Activated CD4-positive, alpha-beta T cell treated with anti-CD3 and anti-CD28 coated beads for 36 hours (primary cell): ENCODE data around the gene MESD. TPM values are rescaled to one million over a fixed set of nuclear protein-coding genes. Genes with fewer than 3 reads are reported as not detected.

Source experiments
- ATAC-seq: fragments of 200-7000 bp; cut with Tn5 transposase; one replicate; pipeline ENCODE4 v1.10.0; 2021; ENCODE audit warnings: mild to moderate bottlenecking, moderate library complexity
- CTCF ChIA-PET: fragments of 350-600 bp; sonication (Branson Sonifier 250); formaldehyde crosslinking; loops from one replicate; lab custom pipeline; 2021; ENCODE audit warnings: antibody characterized with exemption; lab: Charles Lee
- POLR2A ChIA-PET: fragments of 350-600 bp; sonication (Branson Sonifier 250); formaldehyde crosslinking; loops from one replicate; lab custom pipeline; 2021; ENCODE audit warnings: antibody characterized with exemption, inconsistent platforms; lab: Charles Lee
- DNase-seq: peaks from one replicate; pipeline ENCODE4 v3.0.0-alpha.2; 2020
- H3K27ac Mint-ChIP-seq: one replicate; pipeline ENCODE4 v1.8.0; 2021; ENCODE audit warnings: mixed read lengths
- H3K27me3 Mint-ChIP-seq: one replicate; pipeline ENCODE4 v1.8.0; 2021; ENCODE audit warnings: mixed read lengths
- H3K36me3 Mint-ChIP-seq: one replicate; pipeline ENCODE4 v1.8.0; 2021; ENCODE audit warnings: low read depth, mixed read lengths
- H3K4me1 Mint-ChIP-seq: one replicate; pipeline ENCODE4 v1.8.0; 2021; ENCODE audit warnings: mixed read lengths
- H3K4me3 Mint-ChIP-seq: one replicate; pipeline ENCODE4 v1.8.0; 2021; ENCODE audit warnings: mild to moderate bottlenecking, moderate library complexity, mixed read lengths
- H3K9me3 Mint-ChIP-seq: one replicate; pipeline ENCODE4 v1.8.0; 2021; ENCODE audit warnings: low read depth, mixed read lengths
- intact Hi-C, 2 experiments: fragments of 100-400 bp; cut with DNase I in 1 of 2; cut with micrococcal nuclease in 1 of 2; formaldehyde crosslinking; loops; one replicate each; pipeline versions ENCODE4 v1.14.2 to v1.15.1; 2022 to 2024; cut with DNase I, micrococcal nuclease
- total RNA-seq, 2 experiments: library from RNA; stranded (reverse); gene quantifications; one replicate each; pipeline ENCODE4 v1.2.3, GENCODE V29; 2021

Gene MESD
- total RNA-seq, 2 experiments from 2014 or later = 18.6 to 21.7 TPM

DNA sequence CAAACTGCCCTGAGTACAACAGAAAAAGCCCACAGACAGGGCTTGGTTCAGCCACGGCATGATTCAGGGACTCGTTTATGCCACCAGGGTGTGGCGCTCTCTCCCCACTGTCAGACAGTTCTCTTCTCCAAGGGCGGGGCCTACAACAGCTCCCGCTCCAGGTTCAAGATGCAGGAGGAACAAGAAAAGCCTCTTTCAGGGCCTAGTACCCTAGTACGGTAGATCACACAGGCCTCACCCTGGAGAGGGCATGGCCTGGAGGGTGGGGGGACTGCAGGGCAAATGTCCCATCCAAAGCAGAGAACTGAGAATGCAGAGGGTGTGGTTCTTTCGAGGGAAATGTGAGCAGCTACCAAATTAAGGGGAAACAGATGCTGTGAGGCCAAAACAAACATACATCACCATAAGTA is 12.0 kb downstream of the MESD start:
- H3K27ac Mint-ChIP-seq = peak overlapping the region; percentile 61
- CTCF ChIA-PET = interaction anchor here (0.6 to 4.5 kb wide), 11 partner anchors 9 to 329 kb away, joined by 3 to 58 read pairs (median 4); no protein-coding TSS in a partner anchor
- H3K27me3 Mint-ChIP-seq = no peaks in the 10 kb centered on the region

DNA sequence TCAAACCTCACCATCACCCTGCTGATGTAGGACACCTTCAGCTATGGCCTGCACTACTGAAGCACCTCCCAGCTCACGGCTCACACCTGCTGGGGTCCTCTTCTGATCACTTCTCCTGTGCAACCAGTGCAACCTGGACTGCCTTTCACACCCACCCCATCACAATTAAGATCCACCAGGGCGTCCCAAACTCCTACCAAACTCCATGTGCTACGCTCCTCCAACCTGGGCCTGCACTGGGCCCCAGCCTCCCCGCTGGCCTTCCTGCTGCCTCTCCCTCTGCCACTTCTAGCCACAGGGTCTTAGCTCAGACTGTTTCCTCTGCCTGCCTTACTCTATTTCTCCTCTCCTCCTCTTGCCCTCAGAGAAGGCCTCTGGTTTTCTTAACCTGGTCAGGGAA is 12.8 kb downstream of the MESD start:
- ATAC-seq = no peak
- ChIA-PET CTCF (interaction anchor here (0.6 to 4.5 kb wide), 8 partner anchors 15 to 330 kb away, joined by 3 to 58 read pairs (median 3); no protein-coding TSS in a partner anchor), POLR2A (no interaction called here)
- no peak for DNase-seq
- Mint-ChIP-seq H3K36me3 (peaks cover 28% of the 10 kb centered on the region), H3K27ac (no peak overlapping the region), H3K4me1 (peaks cover 36% of the 10 kb centered on the region), H3K9me3 (no peaks in the 10 kb centered on the region), H3K27me3 (no peaks in the 10 kb centered on the region), H3K4me3 (no peak overlapping the region)
- intact Hi-C loops = loop anchor here (1.0 to 2.0 kb wide), 3 partner anchors 129 to 290 kb away; no protein-coding TSS in a partner anchor

More for the DNA sequence above, 12.0 kb downstream of the MESD start:
- Mint-ChIP-seq H3K36me3 (peaks cover 35% of the 10 kb centered on the region), H3K4me3 (no peak overlapping the region), H3K4me1 (peaks cover 44% of the 10 kb centered on the region), H3K9me3 (no peaks in the 10 kb centered on the region)
- POLR2A ChIA-PET = no interaction called here
- peak; percentile 70 for DNase-seq
- intact Hi-C loops = loop anchor here (1.0 to 2.0 kb wide), 3 partner anchors 129 to 289 kb away; no protein-coding TSS in a partner anchor
- peak; percentile 79 for ATAC-seq

DNA sequence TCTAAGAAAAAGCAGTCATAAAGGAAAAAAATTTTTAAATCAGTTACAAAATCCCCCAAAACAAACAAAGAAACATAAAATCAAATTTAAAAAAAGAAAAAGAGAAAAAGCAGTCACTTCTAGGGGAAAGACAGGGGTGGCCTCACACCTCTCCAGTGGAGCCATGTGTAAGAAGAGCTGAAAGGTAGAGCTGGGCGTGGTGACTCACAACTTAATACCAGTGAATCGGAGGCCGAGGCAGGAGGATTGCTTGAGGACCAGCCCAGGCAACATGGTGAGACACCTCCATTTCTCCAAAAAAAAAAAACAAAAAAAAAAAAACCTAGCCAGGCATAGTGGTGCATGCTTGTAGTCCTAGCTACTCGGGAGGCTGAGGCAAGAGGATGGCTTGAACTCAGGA is 14.7 kb downstream of the MESD start:
- POLR2A ChIA-PET = no interaction called here
- Mint-ChIP-seq H3K9me3 (no peaks in the 10 kb centered on the region), H3K4me3 (no peak overlapping the region), H3K4me1 (peaks cover 36% of the 10 kb centered on the region), H3K27ac (no peak overlapping the region), H3K27me3 (no peaks in the 10 kb centered on the region), H3K36me3 (peaks cover 26% of the 10 kb centered on the region)
- DNase-seq = peak; percentile 21
- ATAC-seq = peak; percentile 25
- intact Hi-C loops = loop anchor here in 1 of 2 experiments (5.0 kb wide), 1 partner anchor 198 kb away; the partner anchor contains the start of gene CEMIP
- CTCF ChIA-PET = interaction anchor here (0.6 to 4.5 kb wide), 9 partner anchors 11 to 291 kb away, joined by 3 to 58 read pairs (median 4); no protein-coding TSS in a partner anchor

DNA sequence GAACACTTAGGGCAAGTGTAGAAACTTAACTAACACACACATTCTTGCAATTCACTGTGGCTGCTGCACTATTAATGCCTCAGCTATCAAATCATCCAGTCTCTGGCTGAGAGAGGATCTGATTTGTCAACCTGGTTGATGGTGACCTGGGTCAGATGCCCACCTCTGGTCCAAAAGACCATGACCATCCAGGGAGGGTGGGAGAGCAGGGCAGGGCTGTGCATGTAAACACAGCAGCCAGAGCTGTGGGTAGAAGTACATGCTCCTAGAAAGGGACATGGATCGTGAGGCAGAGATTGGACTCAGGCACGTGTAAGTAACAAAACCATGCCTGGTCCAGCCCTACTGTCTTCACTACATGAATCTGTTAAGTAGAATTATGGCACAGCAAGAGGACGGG is 17.3 kb downstream of the MESD start:
- Mint-ChIP-seq H3K4me3 (no peak overlapping the region), H3K4me1 (peaks cover 17% of the 10 kb centered on the region), H3K36me3 (peaks cover 12% of the 10 kb centered on the region), H3K27me3 (no peaks in the 10 kb centered on the region), H3K27ac (no peak overlapping the region), H3K9me3 (no peaks in the 10 kb centered on the region)
- intact Hi-C loops = loop anchor here in 1 of 2 experiments (5.0 kb wide), 1 partner anchor 195 kb away; the partner anchor contains the start of gene CEMIP
- POLR2A ChIA-PET = no interaction called here
- CTCF ChIA-PET = interaction anchor here (0.7 to 3.1 kb wide), 3 partner anchors 15 to 518 kb away, joined by 3 to 15 read pairs (median 4); no protein-coding TSS in a partner anchor
- no peak for ATAC-seq
- no peak for DNase-seq

DNA sequence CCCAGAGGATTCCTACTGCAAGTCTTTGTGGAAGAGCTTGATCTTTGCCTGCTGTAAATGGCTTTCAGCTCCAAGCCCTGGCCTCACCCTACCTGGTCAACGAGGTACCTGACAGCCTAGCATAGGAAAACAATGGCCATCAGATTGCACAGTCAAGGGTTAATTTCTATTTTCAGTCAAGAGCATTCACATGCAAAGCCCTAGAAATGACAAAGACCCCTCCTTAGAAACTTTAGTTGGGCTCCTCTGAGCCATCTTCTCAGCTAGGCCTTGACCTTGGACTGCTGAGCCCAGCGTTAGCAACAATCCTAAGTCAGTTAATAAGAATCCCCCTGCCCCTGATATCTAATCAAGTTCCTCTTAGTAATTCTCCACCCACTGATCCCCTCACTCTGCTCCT is 18.5 kb downstream of the MESD start:
- ATAC-seq (no peak), DNase-seq (no peak)
- H3K4me3 Mint-ChIP-seq = no peak overlapping the region
- POLR2A ChIA-PET = no interaction called here
- peaks cover 11% of the 10 kb centered on the region for H3K4me1 Mint-ChIP-seq
- no peak overlapping the region for H3K27ac Mint-ChIP-seq
- CTCF ChIA-PET = interaction anchor here (0.8 to 3.1 kb wide), 8 partner anchors 9 to 521 kb away, joined by 3 to 23 read pairs (median 10); no protein-coding TSS in a partner anchor
- intact Hi-C loops = loop anchor here in 1 of 2 experiments (2.0 to 5.0 kb wide), 2 partner anchors 194 to 404 kb away; partner anchors contain the start of gene CEMIP
- H3K9me3 Mint-ChIP-seq = no peaks in the 10 kb centered on the region
- H3K36me3 Mint-ChIP-seq = peaks cover 13% of the 10 kb centered on the region
- no peaks in the 10 kb centered on the region for H3K27me3 Mint-ChIP-seq

DNA sequence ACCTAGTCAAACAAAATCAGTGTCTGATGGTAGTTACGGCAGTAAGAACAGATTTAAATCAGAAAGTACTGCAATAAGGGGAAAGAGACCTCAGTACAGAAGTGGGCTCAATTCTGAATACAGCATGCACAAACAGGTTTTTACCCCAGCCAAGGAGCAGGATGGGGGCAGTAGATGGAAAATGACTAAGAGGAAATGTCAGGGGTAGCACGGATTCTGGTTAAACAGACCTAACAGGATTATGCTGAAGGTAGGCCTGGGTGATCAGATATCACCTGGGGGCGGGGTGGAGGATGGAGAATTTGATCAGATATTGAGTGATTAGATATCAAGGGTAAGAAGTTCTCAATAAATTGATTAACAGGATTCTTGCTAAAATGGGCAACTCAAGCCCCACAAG is 19.0 kb downstream of the MESD start:
- no peak overlapping the region for H3K27ac Mint-ChIP-seq

DNA sequence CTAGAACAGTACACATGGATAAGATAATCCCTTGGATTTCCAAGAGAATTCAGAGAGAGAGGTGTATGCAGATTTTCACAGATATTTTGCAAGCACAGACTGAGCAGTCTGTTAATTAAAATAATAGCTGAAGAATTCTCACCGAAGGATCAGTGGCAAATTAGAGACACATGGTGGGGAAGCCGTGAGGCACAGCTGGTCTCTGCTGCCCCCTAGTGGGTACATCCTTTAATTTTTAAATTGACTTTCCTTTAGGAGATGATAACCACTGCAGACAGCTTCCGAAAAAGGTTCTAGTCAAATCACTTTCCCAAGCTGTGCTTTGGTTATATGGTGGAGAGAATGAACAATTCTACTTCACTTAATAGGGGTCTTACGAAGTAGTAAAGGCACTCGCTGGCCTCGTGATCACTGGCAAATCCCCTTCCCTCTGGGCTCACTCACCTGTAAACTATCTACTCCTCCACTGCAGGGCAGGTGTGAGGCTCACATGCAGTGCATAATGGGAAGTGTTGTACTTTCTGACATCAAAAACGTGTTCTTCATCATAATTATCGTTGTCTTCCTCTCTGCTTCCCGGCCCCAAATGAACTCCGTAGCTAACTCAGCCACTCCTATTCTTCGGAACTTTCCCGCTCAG is 19.5 kb downstream of the MESD start:
- ATAC-seq (peak; percentile 74), DNase-seq (peak; percentile 76)
- Mint-ChIP-seq H3K9me3 (no peaks in the 10 kb centered on the region), H3K36me3 (peaks cover 15% of the 10 kb centered on the region), H3K27me3 (no peaks in the 10 kb centered on the region), H3K4me3 (no peak overlapping the region), H3K27ac (no peak overlapping the region), H3K4me1 (peaks cover 4% of the 10 kb centered on the region)
- ChIA-PET POLR2A (no interaction called here), CTCF (interaction anchor here (0.6 to 4.0 kb wide), 32 partner anchors 8 to 552 kb away, joined by 3 to 23 read pairs (median 4); partner anchors contain the start of gene CEMIP)
- intact Hi-C loops = loop anchor here (1.0 to 5.0 kb wide), 6 partner anchors 191 to 515 kb away; partner anchors contain the start of gene CEMIP (in 2 of the 2)

More for the DNA sequence above, 19.0 kb downstream of the MESD start:
- ChIA-PET POLR2A (no interaction called here), CTCF (interaction anchor here (0.8 to 4.0 kb wide), 22 partner anchors 8 to 552 kb away, joined by 3 to 23 read pairs (median 6); partner anchors contain the start of gene CEMIP)
- Mint-ChIP-seq H3K9me3 (no peaks in the 10 kb centered on the region), H3K27me3 (no peaks in the 10 kb centered on the region), H3K4me3 (no peak overlapping the region), H3K36me3 (peaks cover 13% of the 10 kb centered on the region), H3K4me1 (peaks cover 9% of the 10 kb centered on the region)
- no peak for DNase-seq
- intact Hi-C loops = loop anchor here (1.0 to 5.0 kb wide), 6 partner anchors 191 to 515 kb away; partner anchors contain the start of gene CEMIP (in 2 of the 2)
- ATAC-seq = no peak

DNA sequence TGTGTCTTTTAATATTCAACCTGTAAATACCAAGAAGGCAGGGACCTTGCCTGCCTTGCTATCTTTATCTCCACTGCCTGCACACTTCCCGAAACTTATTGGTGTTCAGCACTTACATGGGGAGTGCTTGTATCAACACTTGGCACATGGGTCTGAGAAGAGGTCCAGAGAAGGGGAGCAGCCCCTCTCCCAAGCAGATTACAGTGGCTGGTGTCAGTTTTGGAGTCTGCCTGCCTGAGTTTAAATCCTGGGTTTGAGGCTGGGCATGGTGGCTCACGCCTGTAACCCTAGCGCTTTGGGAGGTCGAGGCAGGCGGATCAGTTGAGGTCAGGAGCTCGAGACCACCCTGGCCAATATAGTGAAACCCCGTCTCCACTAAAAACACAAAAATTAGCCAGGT is 20.3 kb downstream of the MESD start:
- Mint-ChIP-seq H3K27me3 (no peaks in the 10 kb centered on the region), H3K36me3 (peaks cover 23% of the 10 kb centered on the region), H3K27ac (no peak overlapping the region), H3K9me3 (peaks cover 1% of the 10 kb centered on the region), H3K4me1 (no peaks in the 10 kb centered on the region), H3K4me3 (no peak overlapping the region)
- ChIA-PET CTCF (interaction anchor here (0.5 to 4.0 kb wide), 30 partner anchors 8 to 553 kb away, joined by 3 to 23 read pairs (median 4); partner anchors contain the start of gene CEMIP), POLR2A (no interaction called here)
- no peak for ATAC-seq
- no peak for DNase-seq
- intact Hi-C loops = no loop called here

DNA sequence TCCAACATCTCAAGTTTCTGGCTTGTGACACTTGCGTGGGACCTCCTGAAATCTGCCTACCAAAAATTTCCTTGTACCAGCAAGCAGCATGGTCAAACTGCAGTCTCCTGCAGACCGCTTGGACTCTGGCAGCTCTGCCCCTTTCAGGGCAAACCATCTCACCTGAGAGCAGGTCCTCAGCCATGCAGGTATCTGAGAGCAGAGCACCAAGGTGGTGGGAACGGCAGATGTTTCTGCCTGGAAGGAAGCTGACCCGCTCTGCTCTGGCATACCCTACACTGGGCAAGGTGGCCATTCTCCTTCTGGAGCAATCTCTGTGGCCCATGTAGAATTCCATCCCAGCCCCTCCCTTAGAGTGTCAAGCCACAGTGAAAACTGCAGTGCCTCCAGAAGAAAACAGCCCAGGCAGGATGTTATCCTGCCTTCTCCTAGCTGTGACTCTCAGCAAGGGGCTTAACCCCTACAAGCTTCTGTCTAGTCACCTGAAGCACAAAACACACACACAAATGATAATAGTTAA is 21.6 kb downstream of the MESD start:
- DNase-seq (no peak), ATAC-seq (no peak)
- H3K4me3 Mint-ChIP-seq = no peak overlapping the region
- intact Hi-C loops = no loop called here
- POLR2A ChIA-PET = no interaction called here
- peaks cover 31% of the 10 kb centered on the region for H3K36me3 Mint-ChIP-seq
- CTCF ChIA-PET = interaction anchor here (0.7 to 4.0 kb wide), 9 partner anchors 10 to 512 kb away, joined by 3 to 20 read pairs (median 5); partner anchors contain the start of gene CEMIP
- no peak overlapping the region for H3K27ac Mint-ChIP-seq
- H3K4me1 Mint-ChIP-seq = peaks cover 4% of the 10 kb centered on the region
- peaks cover 2% of the 10 kb centered on the region for H3K9me3 Mint-ChIP-seq
- no peaks in the 10 kb centered on the region for H3K27me3 Mint-ChIP-seq

DNA sequence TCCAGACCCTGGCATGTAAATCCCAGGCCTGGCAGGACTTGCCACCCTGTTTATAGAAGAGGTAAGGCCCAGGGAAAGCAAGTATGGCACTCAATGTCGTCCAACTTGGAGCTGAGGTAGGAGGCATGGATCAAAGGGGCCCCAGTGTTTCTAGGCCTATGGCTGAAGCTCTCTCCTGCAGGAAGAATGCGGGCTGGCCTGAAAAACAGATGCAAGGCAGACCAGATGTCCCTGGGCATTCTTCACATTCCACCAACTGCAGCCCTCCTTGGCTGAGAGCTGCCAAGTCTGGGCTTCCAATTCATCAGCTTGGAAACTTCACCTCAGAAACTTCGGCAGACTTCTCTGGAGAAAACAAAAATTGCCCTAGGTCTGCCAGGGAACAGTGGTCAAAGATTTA is 22.2 kb downstream of the MESD start:
- H3K36me3 Mint-ChIP-seq = peaks cover 31% of the 10 kb centered on the region
- ChIA-PET CTCF (interaction anchor here (0.7 to 4.0 kb wide), 4 partner anchors 21 to 511 kb away, joined by 3 to 20 read pairs (median 5); partner anchors contain the start of gene CEMIP), POLR2A (no interaction called here)
- no peak overlapping the region for H3K27ac Mint-ChIP-seq
- H3K4me1 Mint-ChIP-seq = peaks cover 10% of the 10 kb centered on the region
- no peaks in the 10 kb centered on the region for H3K27me3 Mint-ChIP-seq
- ATAC-seq (no peak), DNase-seq (no peak)
- H3K9me3 Mint-ChIP-seq = peaks cover 2% of the 10 kb centered on the region
- H3K4me3 Mint-ChIP-seq = no peak overlapping the region
- intact Hi-C loops = no loop called here
